GM19468 (cell line): ENCODE measurements around the gene LDLRAD4.

Source experiments
- ATAC-seq: cut with Tn5 transposase; IDR thresholded peaks from one replicate; pipeline ENCODE4 v1.9.1; 2021; ENCODE audit warnings: mild to moderate bottlenecking, moderate library complexity, moderate number of reproducible peaks; ENCODE audit not compliant: unreplicated experiment; ENCODE audit errors: extremely low read depth

LDLRAD4 gene

GRCh38 chr18:13262839-13263691 is 44.5 kb downstream of the LDLRAD4 start:
- ATAC-seq: no peak

- ATAC-seq: no peak
These were observed 45.8 kb downstream of the LDLRAD4 start for GRCh38 chr18:13264091-13265007.

GRCh38 chr18:13265008-13265910 is 46.7 kb downstream of the LDLRAD4 start:
- no peak for ATAC-seq

- no peak for ATAC-seq
These were observed 47.3 kb downstream of the LDLRAD4 start for GRCh38 chr18:13265911-13266217.

- no peak for ATAC-seq
These were observed 47.9 kb downstream of the LDLRAD4 start for GRCh38 chr18:13266218-13267100.

GRCh38 chr18:13267431-13267873 is 48.9 kb downstream of the LDLRAD4 start:
- no peak for ATAC-seq

GRCh38 chr18:13268158-13269012 is 49.8 kb downstream of the LDLRAD4 start:
- no peak for ATAC-seq

GRCh38 chr18:13269013-13269280 is 50.4 kb downstream of the LDLRAD4 start:
- no peak for ATAC-seq

- no peak for ATAC-seq
These were observed 51.0 kb downstream of the LDLRAD4 start for GRCh38 chr18:13269521-13270011.

GRCh38 chr18:13270279-13270855 is 51.8 kb downstream of the LDLRAD4 start:
- ATAC-seq: no peak

GRCh38 chr18:13271302-13271911 is 52.8 kb downstream of the LDLRAD4 start:
- ATAC-seq: no peak

GRCh38 chr18:13272416-13272815 is 53.9 kb downstream of the LDLRAD4 start:
- ATAC-seq: no peak

GRCh38 chr18:13273800-13274199 is 55.2 kb downstream of the LDLRAD4 start:
- ATAC-seq: no peak

- no peak for ATAC-seq
These were observed 56.5 kb downstream of the LDLRAD4 start for GRCh38 chr18:13275075-13275474.

GRCh38 chr18:13276530-13277520 is 58.3 kb downstream of the LDLRAD4 start:
- ATAC-seq: no peak

- no peak for ATAC-seq
These were observed 59.6 kb downstream of the LDLRAD4 start for GRCh38 chr18:13278062-13278630.
